OCI-LY7 (cell line): ENCODE measurements around the gene CYP2D6.

Source experiments
- EZH2phosphoT487 ChIP-seq: fragments of 200-600 bp; sonication (generic); IDR thresholded peaks from 2 replicates; pipeline ENCODE4 v1.6.1; 2018; ENCODE audit warnings: low read depth, borderline replicate concordance, mild to moderate bottlenecking, mixed run types, antibody characterized with exemption, low read length, moderate library complexity, mixed read lengths
- TF ChIP-seq, protein P1 (sequence below): fragments of 200-600 bp; sonication (generic); conservative IDR thresholded peaks from 2 replicates; pipeline ENCODE4 v1.5.1; 2014; ENCODE audit warnings: mild to moderate bottlenecking, antibody characterized with exemption, low read length, moderate library complexity, mixed read lengths

DNA sequence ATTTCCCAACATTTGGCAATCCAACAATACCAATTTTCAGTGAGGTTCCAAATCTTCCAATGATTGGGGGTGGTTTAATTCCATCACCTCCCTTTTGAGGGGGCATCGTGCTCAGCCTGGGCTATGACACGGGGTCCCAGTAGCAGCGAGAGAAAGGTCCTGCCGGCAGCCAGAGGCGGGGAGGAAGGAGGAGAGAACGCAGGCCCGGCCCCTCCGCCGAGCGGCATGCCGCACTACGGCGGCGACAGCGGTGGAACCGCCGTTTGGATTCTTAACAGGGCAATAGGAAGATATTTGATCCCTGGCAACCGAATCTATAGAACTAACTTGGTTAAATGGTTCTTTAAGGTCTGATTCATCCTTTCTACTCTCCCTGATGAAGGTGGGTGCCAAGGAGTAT lies 21.8 kb downstream of the CYP2D6 start:
- TF ChIP-seq, protein P1, sequence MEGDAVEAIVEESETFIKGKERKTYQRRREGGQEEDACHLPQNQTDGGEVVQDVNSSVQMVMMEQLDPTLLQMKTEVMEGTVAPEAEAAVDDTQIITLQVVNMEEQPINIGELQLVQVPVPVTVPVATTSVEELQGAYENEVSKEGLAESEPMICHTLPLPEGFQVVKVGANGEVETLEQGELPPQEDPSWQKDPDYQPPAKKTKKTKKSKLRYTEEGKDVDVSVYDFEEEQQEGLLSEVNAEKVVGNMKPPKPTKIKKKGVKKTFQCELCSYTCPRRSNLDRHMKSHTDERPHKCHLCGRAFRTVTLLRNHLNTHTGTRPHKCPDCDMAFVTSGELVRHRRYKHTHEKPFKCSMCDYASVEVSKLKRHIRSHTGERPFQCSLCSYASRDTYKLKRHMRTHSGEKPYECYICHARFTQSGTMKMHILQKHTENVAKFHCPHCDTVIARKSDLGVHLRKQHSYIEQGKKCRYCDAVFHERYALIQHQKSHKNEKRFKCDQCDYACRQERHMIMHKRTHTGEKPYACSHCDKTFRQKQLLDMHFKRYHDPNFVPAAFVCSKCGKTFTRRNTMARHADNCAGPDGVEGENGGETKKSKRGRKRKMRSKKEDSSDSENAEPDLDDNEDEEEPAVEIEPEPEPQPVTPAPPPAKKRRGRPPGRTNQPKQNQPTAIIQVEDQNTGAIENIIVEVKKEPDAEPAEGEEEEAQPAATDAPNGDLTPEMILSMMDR = no peak
- no peak for TF ChIP-seq EZH2phosphoT487
